ENCODE measurements around the gene UBL4A. TPM values are rescaled to one million over a fixed set of nuclear protein-coding genes. Genes with fewer than 3 reads are reported as not detected.

Gene UBL4A
- total and polyA plus RNA-seq, 3 experiments from 2014 or later, result 55.3 to 64.3 (median 58.9) TPM

- H3K36me3 ChIP-seq (ENCODE audit: insufficient read depth, low read length), result no peaks in the 10 kb centered on the region
- Mint-ChIP-seq H3K4me1 (peaks cover 13 to 21% (median 20%) of the 10 kb centered on the region in 3 donors), H3K4me3 (peak overlapping the region in 2 of 7 donors; percentile 26 to 45), H3K27me3 (peaks cover 0 to 3% of the 10 kb centered on the region in 2 donors), H3K9me3 (no peaks in the 10 kb centered on the region), H3K27ac (peak overlapping the region in 6 of 8 donors; percentile 12 to 85 (median 56)), H3K36me3 (peaks cover 0 to 6% (median 0%) of the 10 kb centered on the region in 3 donors)
- H3K4me1 ChIP-seq (ENCODE audit: insufficient read depth, low read length), result peaks cover 24% of the 10 kb centered on the region
- H3K4me3 ChIP-seq (ENCODE audit: low read length), result no peak overlapping the region
- ChIA-PET CTCF (interaction anchor here (0.8 to 1.5 kb wide), 9 partner anchors 9 to 434 kb away, joined by 3 to 9 read pairs (median 4); partner anchors contain the start of genes FLNA and SLC10A3), POLR2A (interaction anchor here (1.3 kb wide), 1 partner anchor 115 kb away, joined by 4 read pairs; no protein-coding TSS in a partner anchor)
- peak overlapping the region; percentile 57 for H3K27ac ChIP-seq (ENCODE audit: low read depth, low read length)
- DNase-seq, result peak in 3 of 5 donors; percentile 14 to 67 (median 37)
- no peaks in the 10 kb centered on the region for H3K9me3 ChIP-seq (ENCODE audit: low read length)
- no peaks in the 10 kb centered on the region for H3K27me3 ChIP-seq (ENCODE audit: insufficient read depth, low read length, poor library complexity, severe bottlenecking)
Observed at GRCh38 chrX:154526901-154527675, 40.7 kb upstream of the UBL4A start.

- ChIA-PET POLR2A (interaction anchor here (0.5 to 0.9 kb wide), 2 partner anchors 9 to 130 kb away, joined by 3 read pairs; no protein-coding TSS in a partner anchor), CTCF (no interaction called here)
- H3K4me1 Mint-ChIP-seq, result peaks cover 13 to 21% (median 20%) of the 10 kb centered on the region in 3 donors
- H3K9me3 Mint-ChIP-seq, result no peaks in the 10 kb centered on the region
- H3K27ac ChIP-seq (ENCODE audit: low read depth, low read length), result no peak overlapping the region
- peaks cover 0 to under 1% (median 0%) of the 10 kb centered on the region in 3 donors for H3K36me3 Mint-ChIP-seq
- H3K36me3 ChIP-seq (ENCODE audit: insufficient read depth, low read length), result no peaks in the 10 kb centered on the region
- H3K4me1 ChIP-seq (ENCODE audit: insufficient read depth, low read length), result peaks cover 24% of the 10 kb centered on the region
- no peak overlapping the region for H3K4me3 ChIP-seq (ENCODE audit: low read length)
- no peaks in the 10 kb centered on the region for H3K27me3 ChIP-seq (ENCODE audit: insufficient read depth, low read length, poor library complexity, severe bottlenecking)
- peak overlapping the region in 3 of 8 donors; percentile 4 to 80 (median 17) for H3K27ac Mint-ChIP-seq
- DNase-seq, result no peak
- peaks cover 0 to 3% of the 10 kb centered on the region in 2 donors for H3K27me3 Mint-ChIP-seq
- H3K9me3 ChIP-seq (ENCODE audit: low read length), result no peaks in the 10 kb centered on the region
- peak overlapping the region in 1 of 7 donors; percentile 20 for H3K4me3 Mint-ChIP-seq
Observed at GRCh38 chrX:154525606-154526490, 39.4 kb upstream of the UBL4A start.

GRCh38 chrX:154519389-154519788, 33.0 kb upstream of the UBL4A start:
- Mint-ChIP-seq H3K4me3 (no peak overlapping the region), H3K9me3 (no peaks in the 10 kb centered on the region), H3K27ac (no peak overlapping the region), H3K4me1 (peaks cover 6 to 12% (median 10%) of the 10 kb centered on the region in 3 donors), H3K27me3 (peaks cover 0 to 3% of the 10 kb centered on the region in 2 donors), H3K36me3 (no peaks in the 10 kb centered on the region)
- no peaks in the 10 kb centered on the region for H3K9me3 ChIP-seq (ENCODE audit: low read length)
- no peak overlapping the region for H3K4me3 ChIP-seq (ENCODE audit: low read length)
- CTCF ChIA-PET, result no interaction called here
- POLR2A ChIA-PET, result no interaction called here
- no peak for DNase-seq
- H3K36me3 ChIP-seq (ENCODE audit: insufficient read depth, low read length), result no peaks in the 10 kb centered on the region
- H3K4me1 ChIP-seq (ENCODE audit: insufficient read depth, low read length), result peaks cover 14% of the 10 kb centered on the region
- no peaks in the 10 kb centered on the region for H3K27me3 ChIP-seq (ENCODE audit: insufficient read depth, low read length, poor library complexity, severe bottlenecking)
- H3K27ac ChIP-seq (ENCODE audit: low read depth, low read length), result no peak overlapping the region

- no peak for DNase-seq
- CTCF ChIA-PET, result interaction anchor here (0.7 to 1.3 kb wide), 5 partner anchors 10 to 118 kb away, joined by 3 to 5 read pairs (median 3); partner anchors contain the start of gene SLC10A3
- POLR2A ChIA-PET, result interaction anchor here (0.6 to 2.6 kb wide), 4 partner anchors 9 to 138 kb away, joined by 3 to 16 read pairs (median 6); partner anchors contain the start of gene SLC10A3
Observed at GRCh38 chrX:154517101-154517781, 30.8 kb upstream of the UBL4A start.

GRCh38 chrX:154516656-154517100, 30.3 kb upstream of the UBL4A start:
- H3K4me3 ChIP-seq (ENCODE audit: low read length), result peak overlapping the region; percentile 67
- H3K4me1 ChIP-seq (ENCODE audit: insufficient read depth, low read length), result peaks cover 19% of the 10 kb centered on the region
- H3K36me3 Mint-ChIP-seq, result peaks cover 0 to 3% (median 0%) of the 10 kb centered on the region in 3 donors
- no peaks in the 10 kb centered on the region for H3K9me3 Mint-ChIP-seq
- peak in 1 of 5 donors; percentile 35 for DNase-seq
- ChIA-PET CTCF (interaction anchor here (0.7 to 1.3 kb wide), 5 partner anchors 11 to 118 kb away, joined by 3 read pairs; partner anchors contain the start of gene SLC10A3), POLR2A (interaction anchor here (0.6 to 2.6 kb wide), 7 partner anchors 9 to 588 kb away, joined by 3 to 16 read pairs (median 3); partner anchors contain the start of gene SLC10A3)
- H3K4me3 Mint-ChIP-seq, result peak overlapping the region; percentile 80 to 91 (median 86)
- no peaks in the 10 kb centered on the region for H3K36me3 ChIP-seq (ENCODE audit: insufficient read depth, low read length)
- peaks cover 0 to 3% of the 10 kb centered on the region in 2 donors for H3K27me3 Mint-ChIP-seq
- peaks cover 15 to 26% (median 17%) of the 10 kb centered on the region in 3 donors for H3K4me1 Mint-ChIP-seq
- H3K27me3 ChIP-seq (ENCODE audit: insufficient read depth, low read length, poor library complexity, severe bottlenecking), result no peaks in the 10 kb centered on the region
- no peaks in the 10 kb centered on the region for H3K9me3 ChIP-seq (ENCODE audit: low read length)
- H3K27ac ChIP-seq (ENCODE audit: low read depth, low read length), result peak overlapping the region; percentile 54
- H3K27ac Mint-ChIP-seq, result peak overlapping the region; percentile 79 to 94 (median 91)

More at GRCh38 chrX:154517101-154517781, 30.8 kb upstream of the UBL4A start:
- Mint-ChIP-seq H3K36me3 (peaks cover 0 to 3% (median 0%) of the 10 kb centered on the region in 3 donors), H3K4me3 (peak overlapping the region in 1 of 7 donors; percentile 54), H3K4me1 (peaks cover 11 to 23% (median 14%) of the 10 kb centered on the region in 3 donors), H3K27me3 (peaks cover 0 to 3% of the 10 kb centered on the region in 2 donors), H3K27ac (peak overlapping the region in 4 of 8 donors; percentile 68 to 94 (median 90)), H3K9me3 (no peaks in the 10 kb centered on the region)
- H3K4me1 ChIP-seq (ENCODE audit: insufficient read depth, low read length), result peaks cover 17% of the 10 kb centered on the region
- H3K36me3 ChIP-seq (ENCODE audit: insufficient read depth, low read length), result no peaks in the 10 kb centered on the region
- H3K9me3 ChIP-seq (ENCODE audit: low read length), result no peaks in the 10 kb centered on the region
- no peaks in the 10 kb centered on the region for H3K27me3 ChIP-seq (ENCODE audit: insufficient read depth, low read length, poor library complexity, severe bottlenecking)
- H3K27ac ChIP-seq (ENCODE audit: low read depth, low read length), result peak overlapping the region; percentile 54
- no peak overlapping the region for H3K4me3 ChIP-seq (ENCODE audit: low read length)

- peak; percentile 88 to 95 (median 89) for DNase-seq
- H3K36me3 ChIP-seq (ENCODE audit: insufficient read depth, low read length), result no peaks in the 10 kb centered on the region
- H3K9me3 ChIP-seq (ENCODE audit: low read length), result no peaks in the 10 kb centered on the region
- H3K27ac ChIP-seq (ENCODE audit: low read depth, low read length), result peak within 1 kb of the TSS; percentile 67
- H3K27me3 ChIP-seq (ENCODE audit: insufficient read depth, low read length, poor library complexity, severe bottlenecking), result no peaks in the 10 kb centered on the region
- H3K4me3 Mint-ChIP-seq, result peak within 1 kb of the TSS; percentile 80 to 91 (median 86)
- peak within 1 kb of the TSS; percentile 87 to 97 (median 92) for H3K27ac Mint-ChIP-seq
- H3K4me1 Mint-ChIP-seq, result peaks cover 19 to 32% (median 23%) of the 10 kb centered on the region in 3 donors
- H3K4me3 ChIP-seq (ENCODE audit: low read length), result peak within 1 kb of the TSS; percentile 67
- H3K9me3 Mint-ChIP-seq, result no peaks in the 10 kb centered on the region
- ChIA-PET CTCF (interaction anchor here (1.2 to 1.4 kb wide), 3 partner anchors 11 to 117 kb away, joined by 3 to 4 read pairs (median 3); no protein-coding TSS in a partner anchor), POLR2A (interaction anchor here (0.6 to 2.6 kb wide), 6 partner anchors 10 to 588 kb away, joined by 3 to 16 read pairs (median 3); partner anchors contain the start of gene SLC10A3)
- peaks cover 0 to 3% of the 10 kb centered on the region in 2 donors for H3K27me3 Mint-ChIP-seq
- H3K4me1 ChIP-seq (ENCODE audit: insufficient read depth, low read length), result peaks cover 25% of the 10 kb centered on the region
- H3K36me3 Mint-ChIP-seq, result peaks cover 0 to 3% (median 0%) of the 10 kb centered on the region in 3 donors
Observed at GRCh38 chrX:154515966-154516655, 29.7 kb upstream of the UBL4A start, which contains the start of gene FAM3A. FAM3A (minus strand) TSS chrX:154516232; CDS start chrX:154515772, 460 bp downstream.
